ENCODE measurements around the gene OR13C2. TPM values are rescaled to one million over a fixed set of nuclear protein-coding genes. Genes with fewer than 3 reads are reported as not detected.

OR13C2 gene
- not detected in 2 replicates for total RNA-seq

DNA sequence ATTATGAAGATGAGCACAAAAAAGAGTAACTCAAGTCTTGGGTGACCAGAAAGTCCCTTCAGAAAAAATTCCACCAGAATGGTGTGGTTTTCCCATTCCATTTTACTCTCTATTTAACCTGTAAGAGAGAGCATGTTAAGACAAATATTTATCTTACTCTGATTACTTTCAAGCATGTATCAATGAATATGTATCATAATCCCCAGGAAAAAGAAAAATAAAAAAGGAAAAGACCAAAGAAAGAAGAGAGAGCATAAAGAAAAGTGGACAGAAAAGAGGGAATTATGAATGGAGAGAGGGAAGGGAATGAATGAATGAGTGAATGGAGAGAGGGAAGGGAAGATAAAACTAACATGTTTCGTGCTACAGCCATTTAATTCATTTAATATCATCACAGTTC is at the start of gene OR13C2:
OR13C2 (minus strand) TSS at position 101 of the 400 bp plus-strand sequence; CDS start at position 101, 0 bp downstream.

DNA sequence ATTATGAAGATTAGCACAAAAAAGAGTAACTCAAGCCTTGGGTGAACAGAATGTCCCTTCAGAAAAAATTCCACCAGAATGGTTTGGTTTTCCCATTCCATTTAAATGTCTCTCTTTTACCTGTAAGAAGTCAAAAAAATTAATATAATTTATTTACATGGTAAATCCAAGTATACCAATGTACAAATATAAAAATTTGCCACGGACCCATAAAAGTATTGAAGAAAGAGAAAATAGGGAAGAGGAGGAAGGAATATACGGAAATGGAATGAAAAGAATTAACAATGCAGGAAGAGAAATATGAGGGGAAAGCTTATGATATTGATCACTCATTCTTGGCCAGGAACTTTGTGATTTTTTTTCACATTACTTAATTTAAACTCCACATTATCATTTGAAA is 12.7 kb upstream of the OR13C2 start, which contains the start of gene OR13C9:
OR13C9 (minus strand) TSS at position 101 of the 400 bp plus-strand sequence; CDS start at position 101, 0 bp downstream.

DNA sequence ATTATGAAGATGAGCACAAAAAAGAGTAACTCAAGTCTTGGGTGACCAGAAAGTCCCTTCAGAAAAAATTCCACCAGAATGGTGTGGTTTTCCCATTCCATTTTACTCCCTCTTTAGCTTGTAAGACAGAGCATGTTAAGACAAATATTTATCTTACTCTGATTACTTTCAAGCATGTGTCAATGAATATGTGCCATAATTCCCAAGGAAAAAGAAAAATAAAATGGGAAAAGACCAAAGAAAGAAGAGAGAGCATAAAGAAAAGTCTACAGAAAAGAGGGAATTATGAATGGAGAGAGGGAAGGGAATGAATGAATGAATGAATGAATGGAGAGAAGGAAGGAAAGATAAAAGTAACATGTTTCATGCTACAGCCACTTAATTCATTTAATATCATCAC is 6.1 kb downstream of the OR13C2 start, which contains the start of gene OR13C5:
OR13C5 (minus strand) TSS at position 101 of the 400 bp plus-strand sequence; CDS start at position 101, 0 bp downstream.

GRCh38 chr9:104568868-104569267 is 36.6 kb downstream of the OR13C2 start, which contains the start of gene OR13C8:
Gene OR13C8, plus strand, starts transcription at chr9:104569168. Its CDS starts 0 bp downstream, at chr9:104569168.

Other genes starting within 250 kb of the OR13C2 start
- gene OR13F1, start 101.4 kb downstream of the OR13C2 start, total RNA-seq: not detected in 2 replicates
- not detected in 2 replicates for gene OR13C4, start 78.4 kb downstream of the OR13C2 start, total RNA-seq
- gene OR13C3, start 68.8 kb downstream of the OR13C2 start, total RNA-seq: not detected in 2 replicates
- not detected in 2 replicates for gene OR13C8, start 36.5 kb downstream of the OR13C2 start, total RNA-seq
- gene OR13C5, start 6.2 kb downstream of the OR13C2 start, total RNA-seq: not detected in 2 replicates
- gene OR13C9, start 12.6 kb upstream of the OR13C2 start, total RNA-seq: not detected in 2 replicates
- gene OR13D1, start 88.9 kb upstream of the OR13C2 start, total RNA-seq: not detected in 2 replicates
- gene NIPSNAP3A, start 142.1 kb upstream of the OR13C2 start, total RNA-seq: 43.2 and 48.6 TPM in 2 replicates
- 0.86 and 0.89 TPM in 2 replicates for gene NIPSNAP3B, start 158.5 kb upstream of the OR13C2 start, total RNA-seq

Measured in myometrial cell (primary cell).